ENCODE measurements around the gene WDR5. TPM values are rescaled to one million over a fixed set of nuclear protein-coding genes. Genes with fewer than 3 reads are reported as not detected.

The WDR5 gene
- polyA plus RNA-seq, 1 of the 3 experiments (the other 2 are of a cell fraction): 36.6 TPM

GRCh38 chr9:134204041-134204440 is 68.2 kb downstream of the WDR5 start:
- Histone ChIP-seq H4K20me1 (ENCODE audit: insufficient read depth) (no peaks in the 10 kb centered on the region), H2AFZ (ENCODE audit: low read depth) (no peak overlapping the region), H3F3A (replicated peaks; ENCODE audit: insufficient read depth) (no peaks in the 10 kb centered on the region), H3K4me3 (ENCODE audit: low read depth in 2 of 2, low read length in 1 of 2) (no peak overlapping the region), H3K4me1 (ENCODE audit: control insufficient read depth in 1 of 2, insufficient read depth in 2 of 2, low read depth in 1 of 2, low read length in 1 of 2) (no peaks in the 10 kb centered on the region; a peak in 1 of 4 replicates), H3K9ac (no peak overlapping the region), H3K9me3 (no peaks in the 10 kb centered on the region), H3K27me3 (ENCODE audit: insufficient read depth) (0 out of 2 replicates have a peak, but pooled peaks cover 8% of the 10 kb centered on the region), H3K79me2 (ENCODE audit: insufficient read depth) (no peaks in the 10 kb centered on the region), H3K9me2 (no peaks in the 10 kb centered on the region), H3K4me2 (no peak overlapping the region), H3K27ac (ENCODE audit: low read depth in 2 of 2, low read length in 1 of 2) (no peak overlapping the region), H3K36me3 (replicated peaks in 1 of 2; ENCODE audit: control insufficient read depth in 1 of 2, insufficient read depth in 2 of 2, low read length in 1 of 2) (no peaks in the 10 kb centered on the region)
- ChIA-PET CTCF (no interaction called here), POLR2A (no interaction called here)
- TF ChIP-seq MXI1 (IDR thresholded peaks at IDR 0.05; ENCODE audit: low read depth, low read length) (no peak), GATA2 (CRISPR knock-in tag; IDR thresholded peaks at IDR 0.05) (no peak), TAF1 (IDR thresholded peaks at IDR 0.05; ENCODE audit: borderline replicate concordance, low read depth, low read length) (no peak), USF2 (IDR thresholded peaks at IDR 0.05; ENCODE audit: borderline replicate concordance, low read depth, low read length) (no peak), FOSL2 (IDR thresholded peaks at IDR 0.05; ENCODE audit: borderline replicate concordance, low read depth) (no peak), MEF2A (IDR thresholded peaks at IDR 0.05; ENCODE audit: borderline replicate concordance, low read depth) (no peak), CTCF (IDR thresholded peaks at IDR 0.05) (no peak), FOXJ3 (CRISPR knock-in tag; IDR thresholded peaks at IDR 0.05) (no peak), REST (IDR thresholded peaks at IDR 0.05; ENCODE audit: low read depth, low read length) (no peak), NFIC (IDR thresholded peaks at IDR 0.05; ENCODE audit: borderline replicate concordance) (no peak), CHD2 (IDR thresholded peaks at IDR 0.05; ENCODE audit: low read length, partially characterized antibody) (no peak)
- WGBS (ENCODE audit: low lambda C conversion rate): 75% methylated on average over 1 of the region's 1 CpG
- no peak for DNase-seq
